Measurements from ENCODE around the gene PSMA2.

GRCh38 chr7:42900842-42901241 lies 31.1 kb downstream of the PSMA2 start:
- TF ChIP-seq EZH2 (IDR thresholded peaks at IDR 0.05; ENCODE audit: borderline replicate concordance, low read depth, low read length, severe bottlenecking) (no peak), CTCF (IDR thresholded peaks at IDR 0.05; ENCODE audit: borderline replicate concordance, extremely low read depth, low read length, poor library complexity, severe bottlenecking) (no peak)
